H1 (cell line): ENCODE results near the gene BRIX1. TPM values are rescaled to one million over a fixed set of nuclear protein-coding genes. Genes with fewer than 3 reads are reported as not detected.

Experiments used
- CTCF ChIA-PET: fragments of 300-600 bp; sonication (Branson Sonifier 250); formaldehyde crosslinking; loops from one replicate; lab custom pipeline; 2021; ENCODE audit not compliant: partially characterized antibody; lab: Charles Lee
- POLR2A ChIA-PET: fragments of 300-600 bp; sonication (Branson Sonifier 250); formaldehyde crosslinking; loops from one replicate; lab custom pipeline; 2021; ENCODE audit warnings: inconsistent platforms; ENCODE audit not compliant: partially characterized antibody; lab: Charles Lee
- DNase-seq, 2 experiments: peaks; one replicate each; pipeline versions ENCODE4 v3.0.0 to v3.0.0-alpha.2; 2010 to 2022; ENCODE audit warnings: low spot score in 2 of 2, low read depth in 1 of 2, mixed read lengths in 1 of 2
- FAIRE-seq: peaks from 2 replicates; lab custom pipeline; 2011; peaks lifted over from hg19 to GRCh38; lab: Jason Lieb, UNC
- H2AFZ ChIP-seq: 2 replicates; pipeline ENCODE4 v1.8.1; 2012; ENCODE audit warnings: low read length, inconsistent platforms
- H2AK5ac ChIP-seq: 2 replicates; pipeline ENCODE4 v1.6.1; 2013; ENCODE audit warnings: low read depth, low read length
- H2BK120ac ChIP-seq: replicated peaks from 2 replicates; pipeline ENCODE3; 2013; ENCODE audit warnings: low read depth, low read length, inconsistent platforms
- H2BK12ac ChIP-seq: 2 replicates; pipeline ENCODE4 v1.6.1; 2013; ENCODE audit warnings: low read depth, low read length
- H2BK15ac ChIP-seq: 2 replicates; pipeline ENCODE4 v1.6.1; 2013; ENCODE audit warnings: low read length
- H2BK20ac ChIP-seq: 2 replicates; pipeline ENCODE4 v1.6.1; 2013; ENCODE audit warnings: low read length
- H2BK5ac ChIP-seq: 2 replicates; pipeline ENCODE4 v1.6.1; 2013; ENCODE audit warnings: low read depth, low read length
- H3K14ac ChIP-seq: 2 replicates; pipeline ENCODE4 v1.6.1; 2013; ENCODE audit warnings: inconsistent platforms; ENCODE audit not compliant: insufficient read length
- H3K18ac ChIP-seq: 2 replicates; pipeline ENCODE4 v1.6.1; 2013; ENCODE audit warnings: low read length; ENCODE audit errors: extremely low read depth
- H3K23ac ChIP-seq: 2 replicates; pipeline ENCODE4 v1.6.1; 2013; ENCODE audit warnings: inconsistent platforms; ENCODE audit not compliant: insufficient read length
- H3K23me2 ChIP-seq: 2 replicates; pipeline ENCODE4 v1.6.1; 2013; ENCODE audit warnings: low read depth, low read length
- H3K27ac ChIP-seq: 2 replicates; pipeline ENCODE4 v1.6.1; 2011; ENCODE audit warnings: low read depth, low read length, inconsistent platforms
- H3K27me3 ChIP-seq, 4 experiments: replicated peaks in 1 of 4; 1 replicate in 1 of 4; 2 replicates in 3 of 4; pipeline versions ENCODE4 v1.6.1 to v1.8.1; 2011 to 2013; ENCODE audit warnings: low read length in 3 of 4, mild to moderate bottlenecking in 3 of 4, inconsistent platforms in 2 of 4, mixed read lengths in 2 of 4, moderate library complexity in 1 of 4; ENCODE audit not compliant: control insufficient read depth in 3 of 4, insufficient read depth in 3 of 4; ENCODE audit errors: extremely low read depth in 1 of 4
- H3K36me3 ChIP-seq, 4 experiments: 2 replicates each; pipeline versions ENCODE4 v1.6.1 to v1.8.1; 2011 to 2013; ENCODE audit warnings: mild to moderate bottlenecking in 4 of 4, low read length in 3 of 4, moderate library complexity in 2 of 4, control low read depth in 1 of 4, inconsistent platforms in 1 of 4; ENCODE audit not compliant: insufficient read depth in 4 of 4, control insufficient read depth in 2 of 4
- H3K4ac ChIP-seq: replicated peaks from 2 replicates; pipeline ENCODE3; 2013; ENCODE audit warnings: low read length, low read depth, mixed read lengths, inconsistent platforms; ENCODE audit not compliant: insufficient read length
- H3K4me1 ChIP-seq, 4 experiments: replicated peaks in 1 of 4; 1 replicate in 1 of 4; 2 replicates in 3 of 4; pipeline versions ENCODE4 v1.6.1 to v1.8.1; 2011 to 2013; ENCODE audit warnings: low read length in 3 of 4, inconsistent platforms in 2 of 4, mixed read lengths in 1 of 4; ENCODE audit not compliant: insufficient read depth in 4 of 4, control insufficient read depth in 3 of 4
- H3K4me2 ChIP-seq, 2 experiments: 2 replicates each; pipeline versions ENCODE4 v1.6.1 to v1.8.1; 2011 to 2013; ENCODE audit warnings: low read depth in 2 of 2, low read length in 2 of 2, control low read depth in 1 of 2, inconsistent platforms in 1 of 2, mild to moderate bottlenecking in 1 of 2; ENCODE audit not compliant: insufficient read depth in 1 of 2
- H3K4me3 ChIP-seq, 4 experiments: fragments of 200-600, 300-600 bp in 1 of 4; sonication (generic), shearing (Covaris generic), sonication (Bioruptor Twin) in 1 of 4; 2 replicates each; pipeline versions ENCODE4 v1.5.1 to v1.8.1; 2011 to 2016; ENCODE audit warnings: low read length in 4 of 4, low read depth in 3 of 4, control low read depth in 2 of 4, inconsistent platforms in 2 of 4, mild to moderate bottlenecking in 2 of 4, mixed read lengths in 1 of 4, moderate library complexity in 1 of 4; ENCODE audit not compliant: insufficient read depth in 2 of 4; ENCODE audit errors: extremely low read depth in 1 of 4
- H3K56ac ChIP-seq: replicated peaks from 2 replicates; pipeline ENCODE3; 2013; ENCODE audit warnings: low read depth, mild to moderate bottlenecking, mixed read lengths, low read length, inconsistent platforms; ENCODE audit not compliant: insufficient read length
- H3K79me1 ChIP-seq: 2 replicates; pipeline ENCODE4 v1.6.1; 2013; ENCODE audit warnings: low read depth, low read length, control low read depth
- H3K79me2 ChIP-seq, 2 experiments: 2 replicates each; pipeline versions ENCODE4 v1.6.1 to v1.8.1; 2012 to 2013; ENCODE audit warnings: low read length in 2 of 2, mild to moderate bottlenecking in 2 of 2, inconsistent platforms in 1 of 2; ENCODE audit not compliant: insufficient read depth in 2 of 2, control insufficient read depth in 1 of 2
- H3K9ac ChIP-seq, 4 experiments: replicated peaks in 1 of 4; 1 replicate in 1 of 4; 2 replicates in 3 of 4; pipeline versions ENCODE4 v1.6.1 to v1.8.1; 2011 to 2013; ENCODE audit warnings: low read depth in 3 of 4, low read length in 3 of 4, control low read depth in 2 of 4, mild to moderate bottlenecking in 2 of 4, moderate library complexity in 2 of 4, inconsistent platforms in 1 of 4; ENCODE audit errors: extremely low read depth in 1 of 4
- H3K9me3 ChIP-seq, 2 experiments: 2 replicates each; pipeline versions ENCODE4 v1.6.1 to v1.8.1; 2012 to 2013; ENCODE audit warnings: mild to moderate bottlenecking in 2 of 2, moderate library complexity in 2 of 2, control low read depth in 1 of 2, inconsistent platforms in 1 of 2, low read depth in 1 of 2, low read length in 1 of 2, mixed read lengths in 1 of 2; ENCODE audit not compliant: insufficient read depth in 2 of 2
- H4K20me1 ChIP-seq, 2 experiments: replicated peaks in 1 of 2; 2 replicates each; pipeline versions ENCODE3 to v1.8.1; 2011 to 2013; ENCODE audit warnings: inconsistent platforms in 2 of 2, low read length in 2 of 2, mild to moderate bottlenecking in 1 of 2; ENCODE audit not compliant: insufficient read depth in 2 of 2, control insufficient read depth in 1 of 2
- H4K5ac ChIP-seq: 2 replicates; pipeline ENCODE4 v1.6.1; 2013; ENCODE audit warnings: low read length, low read depth, mixed read lengths, inconsistent platforms; ENCODE audit not compliant: insufficient read length
- H4K8ac ChIP-seq: 2 replicates; pipeline ENCODE4 v1.8.0; 2013; ENCODE audit warnings: mild to moderate bottlenecking, moderate library complexity, low read length, inconsistent platforms; ENCODE audit not compliant: insufficient read depth; ENCODE audit errors: extremely low read depth
- H4K91ac ChIP-seq: replicated peaks from 2 replicates; pipeline ENCODE3; 2013; ENCODE audit warnings: low read length, mixed read lengths, inconsistent platforms; ENCODE audit not compliant: insufficient read length
- BACH1 ChIP-seq: IDR thresholded peaks from 2 replicates; pipeline ENCODE4 v1.6.1; 2012; ENCODE audit warnings: low read length, improper control_type of control experiment
- BRCA1 ChIP-seq: IDR thresholded peaks from 2 replicates; pipeline ENCODE4 v1.6.1; 2012; ENCODE audit warnings: low read depth, low read length, improper control_type of control experiment
- CBX8 ChIP-seq: fragments of 300-800, 300-1000 bp; sonication (generic); IDR thresholded peaks from 2 replicates; pipeline ENCODE4 v1.7.1; 2016; ENCODE audit warnings: low read depth, low read length, borderline replicate concordance
- CTBP2 ChIP-seq: IDR thresholded peaks from 2 replicates; pipeline ENCODE4 v1.7.0; 2011; ENCODE audit warnings: borderline replicate concordance, mild to moderate bottlenecking, moderate library complexity, mixed read lengths, low read length; ENCODE audit not compliant: insufficient read depth, insufficient read length
- JUN ChIP-seq: IDR thresholded peaks from 2 replicates; pipeline ENCODE4 v1.6.1; 2011; ENCODE audit warnings: low read depth, mild to moderate bottlenecking, improper control_type of control experiment, low read length
- PHF8 ChIP-seq: fragments of 200-600 bp; sonication (generic); conservative IDR thresholded peaks from 2 replicates; pipeline ENCODE4 v1.7.1; 2012; ENCODE audit warnings: low read depth, mild to moderate bottlenecking, inconsistent platforms, low read length, moderate library complexity
- POLR2AphosphoS5 ChIP-seq: IDR thresholded peaks from 2 replicates; pipeline ENCODE4 v1.6.1; 2011; ENCODE audit warnings: low read depth, low read length
- RFX5 ChIP-seq: IDR thresholded peaks from 2 replicates; pipeline ENCODE4 v1.6.1; 2011; ENCODE audit warnings: low read depth, low read length, improper control_type of control experiment, borderline replicate concordance
- SP4 ChIP-seq: IDR thresholded peaks from 2 replicates; pipeline ENCODE4 v1.6.1; 2012; ENCODE audit warnings: low read length, inconsistent platforms
- TBP ChIP-seq: IDR thresholded peaks from 2 replicates; pipeline ENCODE4 v1.6.1; 2011; ENCODE audit warnings: low read depth, low read length, improper control_type of control experiment
- TCF12 ChIP-seq: IDR thresholded peaks from 2 replicates; pipeline ENCODE4 v1.6.1; 2011; ENCODE audit warnings: low read depth, mild to moderate bottlenecking, low read length
- YY1 ChIP-seq: IDR thresholded peaks from 2 replicates; pipeline ENCODE4 v1.6.1; 2011; ENCODE audit warnings: low read depth, mild to moderate bottlenecking, low read length
- polyA plus RNA-seq, 7 experiments: library from polyadenylated mRNA; depleted of rRNA in 3 of 7; stranded (reverse) in 5 of 7; unstranded in 2 of 7; fragments of >200 nt in 5 of 7; fragments of 200-250 nt in 2 of 7; gene quantifications; 1 replicate in 5 of 7; 2 replicates in 1 of 7; 4 replicates in 1 of 7; pipeline versions ENCODE4 v1.2.1 to v1.2.3, GENCODE V29; 2011 to 2013; ENCODE audit warnings: missing spikeins in 2 of 7, mixed read lengths in 2 of 7
- total RNA-seq: library from RNA; stranded (reverse); fragmentation: NEBNext Ultra II Directional; extraction: Animal tissue kit (Norgen Biotek cat#: 25700); gene quantifications from 2 replicates; pipeline ENCODE4 v1.2.1, GENCODE V29; 2021
- TF ChIP-seq, protein P1 (sequence below): IDR thresholded peaks from 2 replicates; pipeline ENCODE4 v1.6.1; 2011; ENCODE audit warnings: low read depth, mild to moderate bottlenecking, low read length; ENCODE audit not compliant: insufficient read depth
- TF ChIP-seq, protein P2 (sequence below): IDR thresholded peaks from 2 replicates; pipeline ENCODE4 v1.6.1; 2012; ENCODE audit warnings: low read length, inconsistent platforms

BRIX1 gene
- total and polyA plus RNA-seq, 2 of the 8 experiments (the other 6 are each of a cell fraction or from before 2014, with no cell fraction given) = 26.9 to 71.7 TPM

DNA sequence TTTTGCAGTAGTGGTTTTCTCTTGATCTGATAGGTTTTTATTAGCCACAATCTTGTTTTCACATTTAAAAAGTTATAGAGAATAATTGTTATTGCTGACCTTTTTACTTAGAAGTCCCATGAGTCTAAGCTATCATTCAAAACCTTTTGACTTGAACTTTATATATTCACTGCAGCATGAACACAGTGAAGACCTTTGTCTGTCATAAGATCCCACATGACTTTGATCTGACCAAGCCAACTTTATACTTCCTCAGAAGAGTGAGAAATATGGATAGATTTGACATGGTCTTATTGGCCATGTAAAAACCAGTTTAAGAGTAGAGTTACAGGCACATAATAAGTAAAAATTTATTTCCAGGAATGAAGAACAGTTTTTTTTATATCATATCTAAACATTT is 34.3 kb upstream of the BRIX1 start:
- Histone ChIP-seq H3K79me1 (no peaks in the 10 kb centered on the region), H2AFZ (no peak overlapping the region), H2BK20ac (no peak overlapping the region), H3K36me3 (no peaks in the 10 kb centered on the region), H3K4me3 (no peak overlapping the region), H3K79me2 (no peaks in the 10 kb centered on the region), H3K23me2 (no peaks in the 10 kb centered on the region), H4K91ac (no peak overlapping the region), H2BK12ac (no peak overlapping the region), H3K14ac (no peak overlapping the region), H2BK5ac (no peak overlapping the region), H3K27me3 (no peaks in the 10 kb centered on the region), H2BK120ac (no peak overlapping the region), H3K4me1 (no peaks in the 10 kb centered on the region), H3K56ac (no peak overlapping the region), H3K9ac (no peak overlapping the region), H3K4ac (no peak overlapping the region), H3K18ac (no peak overlapping the region), H4K20me1 (no peaks in the 10 kb centered on the region), H3K4me2 (no peak overlapping the region), H4K8ac (no peak overlapping the region), H4K5ac (no peak overlapping the region), H2AK5ac (no peak overlapping the region), H2BK15ac (no peak overlapping the region), H3K27ac (no peak overlapping the region), H3K23ac (no peak overlapping the region), H3K9me3 (peaks cover 0 to 2% of the 10 kb centered on the region in 2 experiments; a peak in 2 of 4 replicates)
- FAIRE-seq (no peak), DNase-seq (no peak)
- ChIA-PET POLR2A (no interaction called here), CTCF (interaction anchor here (1.0 kb wide), 1 partner anchor 10 kb away, joined by 3 read pairs; no protein-coding TSS in a partner anchor)
- TF ChIP-seq, protein P1, sequence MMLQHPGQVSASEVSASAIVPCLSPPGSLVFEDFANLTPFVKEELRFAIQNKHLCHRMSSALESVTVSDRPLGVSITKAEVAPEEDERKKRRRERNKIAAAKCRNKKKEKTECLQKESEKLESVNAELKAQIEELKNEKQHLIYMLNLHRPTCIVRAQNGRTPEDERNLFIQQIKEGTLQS = no peak
- no peak for TF ChIP-seq SP4
- TF ChIP-seq JUN = no peak
- no peak for TF ChIP-seq TCF12
- TF ChIP-seq CTBP2 = no peak
- no peak for TF ChIP-seq PHF8
- TF ChIP-seq BRCA1 = no peak
- TF ChIP-seq YY1 = no peak
- no peak for TF ChIP-seq CBX8
- TF ChIP-seq, protein P2, sequence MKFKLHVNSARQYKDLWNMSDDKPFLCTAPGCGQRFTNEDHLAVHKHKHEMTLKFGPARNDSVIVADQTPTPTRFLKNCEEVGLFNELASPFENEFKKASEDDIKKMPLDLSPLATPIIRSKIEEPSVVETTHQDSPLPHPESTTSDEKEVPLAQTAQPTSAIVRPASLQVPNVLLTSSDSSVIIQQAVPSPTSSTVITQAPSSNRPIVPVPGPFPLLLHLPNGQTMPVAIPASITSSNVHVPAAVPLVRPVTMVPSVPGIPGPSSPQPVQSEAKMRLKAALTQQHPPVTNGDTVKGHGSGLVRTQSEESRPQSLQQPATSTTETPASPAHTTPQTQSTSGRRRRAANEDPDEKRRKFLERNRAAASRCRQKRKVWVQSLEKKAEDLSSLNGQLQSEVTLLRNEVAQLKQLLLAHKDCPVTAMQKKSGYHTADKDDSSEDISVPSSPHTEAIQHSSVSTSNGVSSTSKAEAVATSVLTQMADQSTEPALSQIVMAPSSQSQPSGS = no peak
- no peak for TF ChIP-seq POLR2AphosphoS5
- TF ChIP-seq TBP = no peak
- no peak for TF ChIP-seq BACH1
- TF ChIP-seq RFX5 = no peak
